Fibroblast of the aortic adventitia (primary cell): ENCODE measurements around the gene TBL1X. TPM values are rescaled to one million over a fixed set of nuclear protein-coding genes. Genes with fewer than 3 reads are reported as not detected.
A peak's percentile ranks its signal among the peaks of the same experiment; 100 is the strongest.

Source experiments
- DNase-seq: peaks from one replicate; pipeline ENCODE4 v3.0.0-alpha.2; 2010; ENCODE audit warnings: low read depth
- H3K4me3 ChIP-seq: 2 replicates; pipeline ENCODE4 v1.5.1; 2011; ENCODE audit warnings: low read depth, mild to moderate bottlenecking, control low read depth, low read length, moderate library complexity
- CTCF ChIP-seq: IDR thresholded peaks from 2 replicates; pipeline ENCODE4 v1.5.1; 2011; ENCODE audit warnings: mild to moderate bottlenecking, low read length, control low read depth, inconsistent platforms; ENCODE audit not compliant: insufficient read depth
- total RNA-seq: library from RNA; depleted of rRNA; stranded (reverse); fragments of >200 nt; gene quantifications from 2 replicates; pipeline ENCODE4 v1.2.3, GENCODE V29; 2012; ENCODE audit warnings: low replicate concordance

The TBL1X gene
- total RNA-seq, 1 donor = 15.6 TPM

- TF ChIP-seq CTCF = no peak
- H3K4me3 ChIP-seq = no peak overlapping the region
- no peak for DNase-seq
Observed at GRCh38 chrX:9537781-9538180, 72.9 kb downstream of the TBL1X start.

- no peak overlapping the region for H3K4me3 ChIP-seq
- DNase-seq = no peak
- TF ChIP-seq CTCF = no peak
Observed at GRCh38 chrX:9538544-9539045, 73.7 kb downstream of the TBL1X start.

GRCh38 chrX:9539605-9540387, 74.9 kb downstream of the TBL1X start:
- H3K4me3 ChIP-seq = no peak overlapping the region
- DNase-seq = no peak
- TF ChIP-seq CTCF = no peak

GRCh38 chrX:9542106-9542760, 77.4 kb downstream of the TBL1X start:
- no peak overlapping the region for H3K4me3 ChIP-seq

GRCh38 chrX:9542761-9543111, 77.9 kb downstream of the TBL1X start:
- no peak for DNase-seq
- TF ChIP-seq CTCF = no peak
- H3K4me3 ChIP-seq = no peak overlapping the region

More at GRCh38 chrX:9542106-9542760, 77.4 kb downstream of the TBL1X start:
- TF ChIP-seq CTCF = no peak
- DNase-seq = peak; percentile 34

GRCh38 chrX:9555354-9555753, 90.5 kb downstream of the TBL1X start:
- peak; percentile 8 for DNase-seq
- H3K4me3 ChIP-seq = no peak overlapping the region
- no peak for TF ChIP-seq CTCF
